A673 (cell line): Measurements from ENCODE around the gene RAN.

Source experiments
- EZH2 ChIP-seq: fragments of 200-600 bp; sonication (generic); IDR thresholded peaks from 2 replicates; pipeline ENCODE4 v1.6.1; 2017; ENCODE audit warnings: borderline replicate concordance, low read depth, mild to moderate bottlenecking, mixed read lengths, antibody characterized with exemption, low read length; ENCODE audit not compliant: poor library complexity, severe bottlenecking
- TF ChIP-seq, protein P1 (sequence below): fragments of 300-800, 200-600 bp; sonication (generic); conservative IDR thresholded peaks from 2 replicates; pipeline ENCODE4 v1.5.1; 2017; ENCODE audit warnings: low read depth, mild to moderate bottlenecking, antibody characterized with exemption, low read length, moderate library complexity, mixed read lengths

- TF ChIP-seq, protein P1, sequence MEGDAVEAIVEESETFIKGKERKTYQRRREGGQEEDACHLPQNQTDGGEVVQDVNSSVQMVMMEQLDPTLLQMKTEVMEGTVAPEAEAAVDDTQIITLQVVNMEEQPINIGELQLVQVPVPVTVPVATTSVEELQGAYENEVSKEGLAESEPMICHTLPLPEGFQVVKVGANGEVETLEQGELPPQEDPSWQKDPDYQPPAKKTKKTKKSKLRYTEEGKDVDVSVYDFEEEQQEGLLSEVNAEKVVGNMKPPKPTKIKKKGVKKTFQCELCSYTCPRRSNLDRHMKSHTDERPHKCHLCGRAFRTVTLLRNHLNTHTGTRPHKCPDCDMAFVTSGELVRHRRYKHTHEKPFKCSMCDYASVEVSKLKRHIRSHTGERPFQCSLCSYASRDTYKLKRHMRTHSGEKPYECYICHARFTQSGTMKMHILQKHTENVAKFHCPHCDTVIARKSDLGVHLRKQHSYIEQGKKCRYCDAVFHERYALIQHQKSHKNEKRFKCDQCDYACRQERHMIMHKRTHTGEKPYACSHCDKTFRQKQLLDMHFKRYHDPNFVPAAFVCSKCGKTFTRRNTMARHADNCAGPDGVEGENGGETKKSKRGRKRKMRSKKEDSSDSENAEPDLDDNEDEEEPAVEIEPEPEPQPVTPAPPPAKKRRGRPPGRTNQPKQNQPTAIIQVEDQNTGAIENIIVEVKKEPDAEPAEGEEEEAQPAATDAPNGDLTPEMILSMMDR = no peak
- no peak for TF ChIP-seq EZH2
Observed at GRCh38 chr12:130862161-130862560, 9.7 kb upstream of the RAN start.
